IPS-NIHi11 (cell line): Measurements from ENCODE around the gene EPSTI1.

ENCODE experiments used
- DNase-seq: peaks from one replicate; pipeline ENCODE4 v3.0.0; 2012; ENCODE audit warnings: mixed read lengths, low spot score

Gene EPSTI1

DNA sequence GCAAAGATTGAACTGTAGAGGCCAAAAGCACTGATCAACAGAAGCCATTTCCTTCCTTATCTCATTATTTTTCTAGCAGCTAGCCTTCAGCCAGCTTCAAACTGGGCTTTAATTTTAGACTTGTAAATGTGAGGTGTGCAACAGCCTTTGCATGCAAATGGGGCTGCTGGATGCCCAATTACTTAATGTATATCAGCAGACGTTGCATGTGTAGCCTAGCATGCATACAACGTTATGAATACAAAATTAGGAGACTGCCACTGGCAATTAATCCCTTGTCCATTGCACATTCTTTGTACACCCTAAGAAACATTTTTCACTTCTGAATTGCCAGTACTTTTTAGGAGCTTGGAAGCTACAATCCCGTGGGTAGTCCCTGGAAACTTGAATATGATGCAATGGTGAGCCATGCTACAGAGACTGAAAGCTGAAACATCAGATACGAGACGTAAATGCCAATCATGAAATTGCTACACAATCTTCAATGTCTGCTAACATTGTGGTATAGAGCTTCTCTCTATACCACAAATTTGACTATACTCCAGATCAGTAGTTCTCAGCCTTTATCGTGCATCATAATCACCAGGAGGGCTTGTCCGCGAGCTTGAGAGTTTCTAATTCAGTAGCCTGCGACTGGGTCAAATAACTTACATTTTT, 20.2 kb downstream of the EPSTI1 start:
- no peak for DNase-seq

DNA sequence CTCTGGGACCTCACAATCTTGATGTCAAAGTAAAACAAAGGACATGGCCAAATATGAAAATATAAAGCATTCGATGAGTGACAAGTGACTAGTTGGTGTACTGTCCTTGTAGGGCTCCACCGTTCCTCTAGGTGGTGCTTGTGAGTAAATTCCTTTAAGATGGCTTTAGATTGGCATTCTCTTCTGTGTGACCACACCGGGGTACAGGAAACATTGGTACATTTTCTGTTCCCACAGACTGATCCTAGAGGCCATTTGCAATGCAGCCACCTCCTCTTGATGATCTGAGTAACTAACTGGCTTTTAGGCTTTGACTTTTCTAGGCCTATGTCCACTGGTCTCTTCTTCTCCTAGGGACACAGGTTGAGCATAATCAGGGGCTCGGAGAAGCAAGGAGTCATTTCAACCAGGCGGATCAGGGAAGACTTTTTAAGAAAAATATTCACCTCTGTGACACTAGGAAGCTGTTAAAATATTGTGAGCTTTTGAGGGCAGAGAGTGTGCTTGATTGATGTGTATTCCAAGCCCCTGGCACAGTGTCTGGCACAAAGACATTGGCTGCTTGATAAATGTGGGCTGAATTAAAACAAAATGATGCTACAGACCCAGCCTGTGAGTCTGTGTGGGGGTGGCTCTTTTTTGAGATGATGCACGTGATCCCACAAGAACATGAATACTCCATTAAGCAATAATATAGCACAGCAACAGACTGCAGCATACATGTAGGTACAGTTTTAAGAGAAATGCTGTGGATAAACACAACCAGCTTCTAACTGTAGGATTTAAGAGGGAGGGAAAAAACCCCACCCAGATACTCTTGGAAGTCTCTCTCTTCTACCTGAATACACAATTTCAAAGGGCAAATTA, 21.0 kb downstream of the EPSTI1 start:
- DNase-seq = peak; percentile 73

GRCh38 chr13:42969565-42970172, 22.4 kb downstream of the EPSTI1 start:
- DNase-seq = peak; percentile 78

GRCh38 chr13:42968906-42969305, 23.1 kb downstream of the EPSTI1 start:
- peak; percentile 53 for DNase-seq

DNA sequence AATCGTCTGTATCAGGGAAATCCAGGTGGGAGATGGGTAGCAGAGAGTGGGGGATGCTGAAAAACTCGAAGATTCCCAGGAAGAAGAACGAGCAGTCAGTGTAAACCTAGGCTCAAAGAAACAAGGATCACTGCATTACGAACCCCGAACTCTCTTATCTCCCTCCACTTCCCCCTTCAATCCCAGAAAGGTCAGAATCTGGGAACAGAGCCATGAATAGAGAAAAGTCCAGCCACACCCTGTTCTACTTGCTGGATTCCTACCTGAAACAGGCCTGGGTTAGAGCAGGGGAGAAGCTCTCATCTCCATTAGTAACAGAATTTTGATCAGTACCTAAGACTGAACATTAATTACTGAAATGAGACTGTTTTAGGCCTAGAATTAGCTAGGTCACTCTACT, 24.4 kb downstream of the EPSTI1 start:
- DNase-seq = no peak

GRCh38 chr13:42965281-42965680, 26.8 kb downstream of the EPSTI1 start:
- DNase-seq = no peak

DNA sequence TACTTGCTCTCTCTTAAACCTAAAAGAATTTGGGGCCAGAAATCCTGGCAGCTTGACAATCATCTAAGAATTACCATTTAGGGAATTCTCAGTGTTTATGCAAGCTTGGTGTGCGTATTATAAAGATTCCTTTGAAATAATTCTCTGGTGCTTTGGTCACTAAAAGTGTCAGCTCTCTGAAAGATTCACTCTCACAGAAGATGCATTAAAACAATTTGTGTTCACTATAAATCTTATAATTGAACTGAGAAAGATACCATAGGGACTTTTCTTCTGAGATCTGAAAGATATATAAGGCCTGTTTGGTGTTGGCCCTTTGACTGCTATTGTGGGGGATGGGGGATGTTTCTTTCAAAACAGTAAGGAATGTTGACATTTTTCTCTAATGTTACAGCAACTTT, 27.3 kb downstream of the EPSTI1 start:
- DNase-seq = no peak

GRCh38 chr13:42959615-42960014, 32.4 kb downstream of the EPSTI1 start:
- no peak for DNase-seq

DNA sequence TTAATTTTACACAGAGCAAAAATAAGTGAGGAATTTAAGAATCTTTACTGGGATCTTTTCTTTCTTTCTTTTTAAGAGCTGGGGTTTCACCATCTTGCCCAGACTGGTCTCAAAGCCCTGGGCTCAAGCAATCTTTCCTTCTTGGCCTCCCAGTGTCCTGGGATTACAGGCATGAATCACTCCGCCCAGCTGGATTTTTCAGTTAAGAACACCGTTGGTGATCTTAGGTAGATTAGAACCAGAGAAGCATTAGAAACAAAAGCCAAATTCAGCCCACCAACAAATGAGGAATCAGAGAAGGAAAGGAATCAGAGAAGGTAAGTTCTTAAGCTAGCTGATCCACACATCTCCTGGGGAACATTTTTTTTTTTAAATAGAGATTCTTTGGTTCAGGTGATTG, 34.2 kb downstream of the EPSTI1 start:
- no peak for DNase-seq

DNA sequence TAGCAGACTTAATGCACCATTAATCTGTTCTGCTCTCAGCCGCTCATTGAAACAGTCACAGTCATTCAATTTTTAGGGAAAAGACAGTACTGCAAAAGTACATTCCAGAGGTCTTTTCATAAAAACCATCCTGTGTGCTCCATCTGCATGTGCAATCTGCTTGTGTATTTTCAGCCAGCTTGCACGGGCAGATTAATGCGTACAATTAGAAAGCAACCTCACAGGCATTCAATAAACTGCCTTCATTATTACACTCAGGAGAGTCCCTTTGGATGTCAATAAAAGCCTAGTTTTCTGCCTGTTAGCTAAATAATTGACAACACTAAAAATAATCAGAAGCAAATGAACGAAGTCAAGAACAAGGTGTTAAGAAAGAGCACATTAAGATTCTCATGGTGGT, 41.9 kb downstream of the EPSTI1 start:
- no peak for DNase-seq

DNA sequence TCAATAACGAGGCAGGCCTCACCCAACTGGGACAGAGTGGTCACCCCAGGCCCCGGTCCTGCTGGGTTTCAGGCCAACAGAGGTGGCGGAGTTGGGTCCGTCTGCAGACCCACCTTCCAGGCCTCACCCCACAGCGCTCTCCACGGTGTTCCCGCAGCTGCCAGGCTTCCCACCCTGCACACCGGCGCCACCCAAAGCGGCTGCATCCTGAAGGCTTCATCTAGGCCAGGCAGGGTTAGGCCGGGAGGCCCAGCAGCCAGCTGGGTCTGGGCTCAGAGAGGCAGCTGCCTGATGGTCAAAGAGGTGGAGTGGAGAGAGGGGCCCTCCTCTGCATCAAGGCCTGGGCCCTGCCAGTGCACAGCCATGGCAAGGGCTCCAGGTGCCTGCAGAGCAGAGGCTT, 44.1 kb downstream of the EPSTI1 start:
- no peak for DNase-seq

DNA sequence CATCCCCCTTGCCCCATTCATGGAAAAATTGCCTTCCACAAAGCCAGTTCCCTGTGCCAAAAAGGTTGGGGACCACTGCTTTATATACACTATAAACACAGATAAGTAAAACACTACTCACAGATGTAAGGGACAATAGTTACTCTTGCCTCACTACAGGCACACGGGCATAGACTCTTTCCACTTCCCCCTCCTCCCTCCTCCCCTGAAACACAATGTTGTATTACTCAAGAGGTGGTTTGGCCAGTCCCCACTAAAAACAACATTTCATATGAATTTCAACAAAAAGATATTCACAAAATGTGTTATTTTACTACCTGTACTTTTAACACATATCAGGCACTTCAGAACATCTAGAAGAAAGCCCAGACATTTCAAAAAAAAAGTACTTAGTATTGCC, 45.1 kb downstream of the EPSTI1 start:
- DNase-seq = no peak

- DNase-seq = no peak
Measured at GRCh38 chr13:42929886-42930535, 62.0 kb downstream of the EPSTI1 start.

DNA sequence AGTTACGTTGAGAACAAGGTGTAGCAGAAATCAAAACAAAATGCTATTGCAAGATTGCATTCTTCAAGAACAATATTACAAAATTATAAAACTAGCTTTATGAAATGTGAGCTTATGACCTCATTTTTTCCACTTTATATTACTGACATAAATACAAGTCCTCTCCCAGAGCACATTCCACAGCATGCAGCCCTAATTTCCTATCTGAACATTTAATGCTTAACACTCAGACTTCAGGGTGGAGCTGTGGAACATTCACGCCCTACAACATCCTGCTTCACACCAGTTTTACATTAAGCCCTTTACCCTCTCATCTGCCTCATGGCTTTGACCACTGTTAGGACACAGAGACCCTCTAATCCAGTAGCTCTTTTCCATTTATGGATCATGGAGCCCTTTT, 65.5 kb downstream of the EPSTI1 start:
- no peak for DNase-seq

DNA sequence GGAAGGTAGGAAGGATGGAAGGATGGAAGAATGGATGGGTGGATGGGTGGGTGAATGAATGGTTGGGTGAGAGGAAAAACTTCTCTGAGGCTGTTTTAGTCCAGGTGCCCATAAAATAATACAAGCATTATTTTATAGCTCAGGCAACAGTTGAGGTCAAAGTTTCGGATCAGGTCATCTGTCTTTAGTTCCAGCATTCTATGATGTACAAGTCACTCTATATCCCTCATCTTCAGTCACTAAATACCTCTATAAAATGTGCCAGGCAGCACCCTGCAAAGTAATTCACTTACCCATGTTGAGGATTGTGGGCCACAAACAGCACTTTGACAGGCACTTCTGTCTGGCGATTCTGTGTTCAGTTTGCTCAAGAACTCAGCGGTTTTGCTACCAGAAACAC, 66.0 kb downstream of the EPSTI1 start:
- DNase-seq = no peak

DNA sequence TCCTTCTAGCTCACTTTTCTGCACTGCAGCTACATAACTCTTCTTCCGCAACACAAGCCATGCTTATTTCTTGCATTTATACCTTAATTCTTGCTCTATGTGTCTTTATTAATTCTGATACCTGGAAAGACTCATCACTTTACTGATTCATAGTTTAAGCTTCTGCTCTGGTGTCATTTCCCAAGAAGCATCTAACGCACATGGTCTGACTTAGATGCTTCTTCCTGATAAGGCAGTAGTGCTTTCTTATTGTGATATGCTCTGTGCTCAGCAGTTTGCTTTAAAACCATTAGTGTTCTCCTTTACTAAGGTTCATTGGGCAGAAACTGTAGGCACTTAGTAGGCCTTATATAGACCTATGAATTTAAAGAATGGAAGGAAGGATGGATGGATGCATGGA, 66.4 kb downstream of the EPSTI1 start:
- DNase-seq = no peak

- DNase-seq = no peak
Measured at GRCh38 chr13:42924344-42924743, 67.7 kb downstream of the EPSTI1 start.

DNA sequence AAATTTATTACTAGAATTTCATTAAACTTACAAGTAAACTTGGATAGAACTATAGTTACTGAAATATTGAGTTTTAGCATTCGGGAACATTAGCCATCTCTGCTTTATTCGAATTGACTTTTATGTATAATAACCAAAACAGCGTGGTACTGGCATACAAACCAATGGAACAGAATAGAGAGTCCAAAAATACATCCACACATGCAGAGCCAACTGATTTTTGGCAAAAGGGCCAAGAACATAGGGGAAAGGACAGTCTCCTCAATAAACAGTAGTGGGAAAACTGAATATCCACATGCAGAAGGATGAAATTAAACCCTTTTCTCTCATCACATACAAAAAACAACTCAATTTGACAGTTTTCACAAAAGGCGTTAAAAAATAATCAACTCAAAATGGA, 84.3 kb downstream of the EPSTI1 start:
- DNase-seq = no peak

- DNase-seq = no peak
Measured at GRCh38 chr13:42906257-42906656, 85.8 kb downstream of the EPSTI1 start.

DNA sequence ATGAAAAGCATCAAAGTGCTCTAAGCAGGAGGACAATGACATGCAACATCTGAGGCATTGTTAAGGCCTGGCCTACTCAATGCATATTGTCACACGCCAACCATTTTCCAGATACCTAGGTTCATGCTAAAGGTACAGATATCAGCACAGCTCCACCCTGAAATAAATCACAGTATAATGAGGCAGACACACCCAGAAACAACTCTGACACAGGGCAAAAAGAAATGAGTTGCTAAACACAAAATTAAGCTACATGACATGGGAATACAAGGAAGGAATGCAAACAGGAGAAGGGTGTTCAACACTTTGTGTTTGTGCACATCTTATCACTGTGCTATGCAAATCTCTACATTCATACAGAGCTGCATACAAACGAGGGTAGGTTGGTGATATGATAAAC, 86.5 kb downstream of the EPSTI1 start:
- DNase-seq = no peak

DNA sequence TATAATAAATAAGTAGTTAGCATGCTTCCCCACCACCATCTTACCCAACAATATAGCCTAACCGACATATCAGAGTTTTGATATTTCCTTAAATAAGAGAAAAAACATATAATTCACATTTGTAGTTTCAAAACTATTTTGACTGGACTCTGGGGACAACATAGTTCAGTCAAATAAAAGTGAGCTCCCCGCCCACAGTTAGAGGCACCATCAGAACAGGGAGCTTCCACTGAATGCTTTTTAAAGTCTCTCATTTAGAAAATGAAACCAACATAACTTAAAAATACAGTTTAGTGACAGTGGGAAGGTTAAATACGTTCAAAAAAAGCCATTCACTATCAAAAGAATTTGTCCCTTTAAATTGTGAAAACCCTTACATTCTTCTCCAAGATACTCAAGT, 92.8 kb downstream of the EPSTI1 start:
- no peak for DNase-seq

DNA sequence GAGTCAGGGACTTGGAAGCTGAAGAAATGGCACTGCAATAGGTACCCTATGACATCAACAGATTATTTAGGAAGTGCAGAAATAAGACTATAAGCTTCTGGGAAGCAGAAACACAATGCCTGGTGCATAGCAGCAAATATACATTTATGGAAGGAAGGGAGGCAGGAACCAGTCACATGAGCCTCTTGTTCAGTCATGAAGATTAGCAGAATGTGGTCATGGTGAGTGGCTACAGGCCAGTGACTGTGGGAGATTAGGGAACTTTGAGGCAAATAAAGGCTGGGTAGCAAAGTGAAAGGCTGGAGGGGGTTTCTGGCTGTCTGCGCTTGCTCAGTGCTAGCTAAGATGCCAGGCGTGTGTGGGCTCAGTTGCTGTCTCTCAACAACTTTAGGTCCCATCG, 96.3 kb downstream of the EPSTI1 start:
- DNase-seq = no peak

- no peak for DNase-seq
Measured at GRCh38 chr13:42894765-42895243, 97.2 kb downstream of the EPSTI1 start.
